Measurements from ENCODE around the gene CYP3A5. TPM values are rescaled to one million over a fixed set of nuclear protein-coding genes. Genes with fewer than 3 reads are reported as not detected.

The CYP3A5 gene
- total and polyA plus RNA-seq, 2 of the 8 experiments (the other 6 are each of a cell fraction or from before 2014, with no cell fraction given): 0.06 TPM; not detected in 1

- TF ChIP-seq SIX5 (IDR thresholded peaks at IDR 0.05; ENCODE audit: low read depth, low read length) (no peak), SIRT6 (IDR thresholded peaks at IDR 0.05; ENCODE audit: low read length) (no peak), EGR1 (IDR thresholded peaks at IDR 0.05; ENCODE audit: borderline replicate concordance, low read depth, low read length) (no peak)
Measured at GRCh38 chr7:99627513-99627912, 52.3 kb downstream of the CYP3A5 start (continued).

Data from H1 (cell line).